Activated gamma-delta T cell treated with anti-CD3 and anti-CD28 coated beads, Interleukin-2, amount 50 U/mL, for 16 hours (primary cell): ENCODE measurements around the gene KRTAP10-5.
"Not testable (repeated sequence)": the region's sequence is repeated elsewhere in the genome, so short reads cannot be mapped to it uniquely, and the experiment has no call there.

Experiments used
- DNase-seq: peaks from one replicate; pipeline ENCODE4 v3.0.0-alpha.2; 2020; ENCODE audit warnings: low read depth

Gene KRTAP10-5

DNA sequence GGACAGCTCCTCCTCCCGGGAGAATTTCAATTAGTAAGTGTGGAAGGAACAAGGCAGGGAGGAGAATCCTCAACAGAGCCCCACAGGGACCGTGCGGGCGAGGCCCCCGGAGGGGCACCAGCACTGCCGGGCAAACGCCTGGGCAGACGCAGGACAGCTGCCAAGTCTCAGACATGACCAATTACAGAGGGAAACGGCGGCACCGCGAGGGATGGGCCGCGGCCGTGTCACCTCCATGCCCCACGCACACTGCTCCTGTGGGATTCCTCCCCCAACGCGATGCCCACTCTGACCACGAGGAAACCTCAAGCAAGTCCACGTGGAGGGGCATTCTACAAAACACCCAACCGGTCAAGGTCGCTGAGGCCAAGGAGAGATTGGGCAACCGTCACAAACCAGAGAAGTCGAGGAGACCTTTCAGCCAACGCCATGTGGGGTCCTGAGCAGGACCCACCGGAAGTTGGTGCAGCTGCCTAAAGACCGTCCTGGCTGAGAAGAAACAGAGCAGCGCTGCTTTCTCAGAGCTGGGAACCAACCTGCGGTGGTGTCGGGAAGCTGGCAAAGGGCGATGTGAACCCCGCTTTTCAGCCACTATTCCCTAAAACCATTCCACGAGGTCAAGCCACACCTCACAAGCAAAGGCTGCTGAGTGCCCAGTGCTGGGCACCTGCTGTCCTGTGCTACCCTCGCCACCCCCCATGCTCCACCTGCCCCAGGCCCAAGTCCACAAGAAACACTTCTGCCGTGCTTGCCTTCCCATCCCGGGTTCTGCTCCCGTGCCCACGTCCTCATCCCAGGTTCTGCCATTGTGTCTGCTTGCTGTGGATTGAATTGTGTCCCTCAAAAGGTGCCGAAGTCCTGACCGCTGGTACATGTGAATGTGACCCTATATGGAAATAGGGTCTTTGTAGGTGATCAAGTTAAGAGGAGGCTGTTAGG, 8.3 kb downstream of the KRTAP10-5 start:
- no peak for DNase-seq

DNA sequence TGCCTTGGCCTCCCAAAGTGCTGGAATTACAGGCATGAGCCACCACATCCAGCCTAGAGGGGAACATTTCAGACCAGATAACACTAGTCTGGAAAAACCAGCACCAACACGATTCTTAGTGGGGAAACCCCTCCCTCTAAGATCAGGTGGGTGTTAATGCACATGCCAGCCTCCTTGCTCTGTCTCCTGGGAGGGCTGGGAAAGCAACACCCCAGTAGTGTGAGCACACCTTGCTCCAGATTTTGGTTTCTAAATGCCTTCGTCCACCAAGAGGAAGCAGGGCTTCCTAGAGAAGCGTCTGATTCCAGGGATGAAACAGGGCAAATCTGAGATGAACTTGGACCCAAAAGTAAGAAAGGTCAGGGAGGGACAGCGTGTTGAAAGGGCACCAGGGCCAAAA, 9.1 kb downstream of the KRTAP10-5 start:
- DNase-seq = no peak

GRCh38 chr21:44569861-44570517, 10.4 kb downstream of the KRTAP10-5 start:
- no peak for DNase-seq

GRCh38 chr21:44568667-44569556, 11.5 kb downstream of the KRTAP10-5 start:
- DNase-seq = no peak

GRCh38 chr21:44568261-44568660, 12.1 kb downstream of the KRTAP10-5 start:
- no peak for DNase-seq

DNA sequence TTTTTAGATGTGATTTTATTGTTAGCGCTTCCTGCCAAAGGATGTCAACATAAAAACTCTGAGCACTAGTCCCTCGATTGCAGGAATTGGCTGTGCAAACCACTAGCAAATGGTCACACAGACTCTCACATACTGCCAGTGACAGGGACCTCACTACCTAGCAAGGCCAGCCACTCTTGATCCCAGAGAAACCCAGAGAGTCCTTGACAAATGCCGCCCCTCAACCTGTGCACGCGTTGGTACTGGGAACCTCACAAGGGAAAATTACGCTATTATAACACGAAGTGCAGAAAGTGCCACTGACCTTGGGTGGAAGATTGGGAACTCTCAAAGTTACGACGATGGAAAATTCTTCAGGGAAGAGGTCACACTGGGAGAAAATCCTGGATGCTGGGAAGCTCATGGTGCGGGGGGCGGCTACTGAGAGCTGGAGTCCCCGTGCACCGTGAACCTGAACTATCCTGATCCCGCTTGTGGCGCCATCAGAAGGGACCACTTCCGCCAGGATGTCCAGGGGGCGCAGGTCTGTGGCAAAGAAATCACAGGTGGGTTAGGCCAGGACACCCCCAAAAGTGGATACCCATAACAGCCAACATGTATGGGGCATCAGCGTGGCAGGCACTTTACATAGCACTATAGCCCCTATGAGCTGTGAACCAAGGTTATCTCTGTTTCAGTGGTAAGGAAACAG, 12.8 kb downstream of the KRTAP10-5 start:
- no peak for DNase-seq

DNA sequence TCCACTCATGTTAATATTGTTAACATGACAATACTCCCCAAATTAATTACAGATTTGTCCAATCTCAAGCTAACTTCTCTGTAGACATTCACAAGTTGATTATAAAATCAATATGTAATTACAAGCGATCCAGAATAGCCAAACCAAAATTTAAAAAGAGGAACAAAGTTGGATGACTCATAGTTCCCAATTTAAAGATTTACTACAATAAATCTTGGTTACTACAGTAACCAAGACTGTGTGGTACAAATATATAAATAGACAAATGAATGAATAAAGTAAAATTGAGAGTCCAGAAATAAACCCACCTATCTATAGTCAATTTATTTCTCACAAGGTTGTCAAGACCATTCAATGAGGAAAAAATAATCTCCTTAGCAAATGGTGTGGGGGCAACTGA, 14.0 kb downstream of the KRTAP10-5 start:
- DNase-seq = no peak

DNA sequence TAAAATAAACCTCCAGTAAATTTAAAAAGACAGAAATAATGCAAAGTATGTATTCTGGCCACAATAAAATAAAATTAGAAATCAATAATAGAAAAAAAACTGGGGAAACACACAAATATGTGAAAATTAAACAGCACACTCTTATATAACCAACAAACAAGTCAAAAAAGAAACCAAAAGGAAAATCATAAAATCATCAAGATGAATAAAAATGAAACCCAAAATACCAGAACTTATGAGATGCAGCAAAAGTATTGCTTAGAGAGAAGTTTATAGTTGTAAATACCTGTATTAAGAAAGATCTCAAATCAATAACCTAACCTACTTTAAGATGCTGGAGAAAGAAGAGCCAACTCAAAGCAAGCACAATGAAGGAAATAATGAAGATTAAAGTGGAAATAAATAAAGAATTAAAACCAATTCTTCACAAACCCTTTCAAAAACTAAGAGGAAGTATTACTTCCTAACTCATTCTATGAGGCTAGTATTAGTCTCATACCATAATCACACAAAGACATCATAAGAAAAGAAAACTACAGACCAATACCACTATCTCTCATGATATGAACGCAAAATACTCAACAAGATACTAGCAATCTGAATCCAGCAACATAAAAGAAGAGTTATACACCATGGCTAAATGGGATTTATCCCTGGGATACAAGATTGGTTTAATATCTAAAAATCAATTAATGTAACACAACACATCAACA, 15.4 kb downstream of the KRTAP10-5 start:
- no peak for DNase-seq

- no peak for DNase-seq
These were observed 16.3 kb downstream of the KRTAP10-5 start for GRCh38 chr21:44564099-44564498.

DNA sequence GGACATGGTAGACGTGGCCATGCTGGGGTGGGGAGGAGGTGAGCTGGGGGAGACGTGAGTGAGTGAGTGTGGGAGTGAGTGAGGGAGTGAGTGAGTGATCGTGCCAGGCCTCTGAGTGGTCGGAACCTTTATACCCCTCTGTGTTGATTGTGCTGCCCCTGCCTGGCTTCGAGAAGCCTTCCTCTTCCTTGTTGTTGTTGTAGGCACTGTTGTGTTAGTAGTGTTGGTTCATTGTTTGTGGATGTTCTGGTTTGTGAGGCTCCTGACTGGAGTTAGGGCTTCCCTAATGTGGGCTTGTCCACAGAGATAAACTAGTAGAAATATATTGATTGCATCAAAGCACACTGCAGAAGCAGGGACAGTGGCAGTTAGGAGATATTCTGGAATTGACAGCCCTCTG, 21.7 kb downstream of the KRTAP10-5 start, which contains the start of gene KRTAP10-3:
Gene KRTAP10-3, minus strand, starts transcription at position 101 of the 400 bp plus-strand sequence. Its CDS starts 80 bp downstream, at position 21.
- DNase-seq = no peak

GRCh38 chr21:44558329-44558675, 22.1 kb downstream of the KRTAP10-5 start:
- not testable (repeated sequence) for DNase-seq

GRCh38 chr21:44557491-44558328, 22.7 kb downstream of the KRTAP10-5 start:
- DNase-seq = no peak

DNA sequence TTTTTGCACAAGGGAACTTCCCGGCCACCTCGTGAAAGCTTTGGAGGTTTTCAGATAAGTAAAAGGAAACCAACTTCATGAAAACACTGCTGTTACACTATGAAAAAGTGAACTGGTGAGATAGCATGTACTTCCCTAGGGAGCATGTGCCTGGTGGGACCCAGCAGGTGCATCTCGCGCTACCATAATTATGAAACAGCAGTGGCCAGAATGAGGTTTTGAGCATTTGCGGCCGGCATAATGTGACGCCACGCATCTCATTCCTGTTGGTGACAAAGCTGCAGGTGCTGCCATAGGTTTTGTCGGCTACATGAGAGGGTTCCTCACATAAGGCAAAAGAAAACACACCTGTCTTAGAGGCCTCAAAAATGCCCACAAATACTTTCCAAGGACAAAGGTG, 23.5 kb downstream of the KRTAP10-5 start:
- DNase-seq = no peak

- DNase-seq = no peak
These were observed 25.1 kb downstream of the KRTAP10-5 start for GRCh38 chr21:44555200-44555875.

DNA sequence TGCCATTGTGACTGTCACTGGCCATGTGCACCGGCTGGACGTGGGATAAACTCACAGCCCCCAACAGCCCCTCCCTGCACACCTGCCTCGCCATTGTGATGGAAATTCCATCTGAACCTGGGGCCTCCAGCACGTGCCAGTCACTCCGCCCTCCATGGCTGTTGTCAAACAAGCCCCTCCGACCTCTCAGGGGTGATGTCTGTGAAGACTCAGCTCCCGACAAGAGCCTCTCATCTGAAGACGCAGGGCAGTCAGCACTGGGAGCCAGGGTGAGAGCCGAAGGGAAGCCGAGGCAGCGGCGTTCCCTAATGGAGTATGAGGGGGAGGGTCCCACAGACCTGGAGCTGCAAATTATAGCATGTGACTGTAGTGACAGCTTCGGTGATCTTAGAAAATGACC, 27.7 kb downstream of the KRTAP10-5 start:
- no peak for DNase-seq

DNA sequence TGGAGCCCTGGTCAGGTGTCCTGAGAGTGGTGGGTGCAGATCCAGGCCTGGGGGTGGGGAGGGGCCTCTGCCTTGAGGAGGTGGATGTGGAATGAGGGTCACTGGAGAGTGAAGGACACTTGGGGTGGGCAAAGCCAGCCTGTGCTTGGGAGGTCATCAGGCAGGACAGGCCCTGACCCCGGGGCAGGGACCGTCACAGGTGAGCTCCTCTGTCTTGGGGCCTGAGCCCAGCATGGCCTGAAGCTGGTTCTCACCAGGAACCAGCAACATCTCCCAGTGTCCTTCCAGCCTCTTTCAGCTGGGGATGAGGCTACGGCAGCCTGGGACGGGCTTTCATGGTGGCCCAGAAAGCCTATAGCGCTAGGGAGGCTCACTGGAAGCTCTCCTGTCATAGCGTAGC, 28.3 kb downstream of the KRTAP10-5 start:
- no peak for DNase-seq

GRCh38 chr21:44551340-44551961, 29.0 kb downstream of the KRTAP10-5 start, which contains the start of gene KRTAP10-2:
Gene KRTAP10-2 (minus strand): TSS chr21:44551505. CDS start chr21:44551458, 47 bp downstream.
- DNase-seq = no peak

- no peak for DNase-seq
These were observed 29.6 kb downstream of the KRTAP10-5 start for GRCh38 chr21:44550807-44551206.

DNA sequence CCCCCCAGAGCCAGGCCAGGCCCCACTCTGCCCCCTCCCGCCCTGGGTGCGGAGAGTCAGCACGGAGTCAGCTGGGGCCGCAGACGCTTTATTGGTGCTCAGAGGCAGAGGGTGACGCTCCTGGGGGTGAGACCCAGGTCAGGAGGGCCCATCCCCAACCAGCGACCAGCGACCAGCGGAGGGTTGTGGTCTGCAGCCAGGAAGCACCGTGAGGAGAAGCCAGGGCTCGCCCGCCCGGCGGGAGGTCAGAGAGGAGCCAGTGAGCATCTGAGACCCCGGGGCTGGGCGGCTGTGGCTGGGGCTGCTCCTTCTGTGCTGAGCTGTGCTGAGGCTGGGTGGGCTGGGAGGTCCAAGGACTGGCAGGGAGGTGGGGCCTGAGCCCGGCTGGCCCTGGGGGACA, 30.1 kb downstream of the KRTAP10-5 start:
- not testable (repeated sequence) for DNase-seq
